Inflammatory macrophage (primary cell): ENCODE results near the gene MYL7.

Experiments
- DNase-seq, 2 donors: peaks; one replicate each; pipeline ENCODE4 v3.0.0-alpha.2; 2020 to 2022

Gene MYL7

GRCh38 chr7:44149571-44150465 is 8.7 kb upstream of the MYL7 start:
- no peak for DNase-seq

- DNase-seq = no peak
Measured at GRCh38 chr7:44148961-44149536, 7.9 kb upstream of the MYL7 start.

DNA sequence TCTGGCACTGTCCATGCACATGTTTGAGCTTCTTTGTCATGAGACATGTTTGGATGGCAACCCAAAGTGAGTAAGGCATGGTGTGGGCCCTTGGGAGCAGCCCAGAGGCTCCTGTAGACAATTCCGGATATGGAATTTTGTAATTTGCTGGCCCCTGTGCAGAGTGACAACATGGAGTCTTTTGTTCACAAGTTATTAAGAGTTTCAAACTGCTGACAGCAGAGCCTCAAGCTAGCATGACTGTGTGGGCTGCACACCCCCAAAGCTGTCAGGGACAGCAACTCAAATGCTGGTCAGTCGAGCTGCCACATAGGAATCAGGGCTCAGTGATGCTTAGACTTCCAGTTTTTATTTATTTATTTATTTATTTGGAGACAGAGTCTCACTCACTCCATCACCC is 7.0 kb upstream of the MYL7 start:
- no peak for DNase-seq

DNA sequence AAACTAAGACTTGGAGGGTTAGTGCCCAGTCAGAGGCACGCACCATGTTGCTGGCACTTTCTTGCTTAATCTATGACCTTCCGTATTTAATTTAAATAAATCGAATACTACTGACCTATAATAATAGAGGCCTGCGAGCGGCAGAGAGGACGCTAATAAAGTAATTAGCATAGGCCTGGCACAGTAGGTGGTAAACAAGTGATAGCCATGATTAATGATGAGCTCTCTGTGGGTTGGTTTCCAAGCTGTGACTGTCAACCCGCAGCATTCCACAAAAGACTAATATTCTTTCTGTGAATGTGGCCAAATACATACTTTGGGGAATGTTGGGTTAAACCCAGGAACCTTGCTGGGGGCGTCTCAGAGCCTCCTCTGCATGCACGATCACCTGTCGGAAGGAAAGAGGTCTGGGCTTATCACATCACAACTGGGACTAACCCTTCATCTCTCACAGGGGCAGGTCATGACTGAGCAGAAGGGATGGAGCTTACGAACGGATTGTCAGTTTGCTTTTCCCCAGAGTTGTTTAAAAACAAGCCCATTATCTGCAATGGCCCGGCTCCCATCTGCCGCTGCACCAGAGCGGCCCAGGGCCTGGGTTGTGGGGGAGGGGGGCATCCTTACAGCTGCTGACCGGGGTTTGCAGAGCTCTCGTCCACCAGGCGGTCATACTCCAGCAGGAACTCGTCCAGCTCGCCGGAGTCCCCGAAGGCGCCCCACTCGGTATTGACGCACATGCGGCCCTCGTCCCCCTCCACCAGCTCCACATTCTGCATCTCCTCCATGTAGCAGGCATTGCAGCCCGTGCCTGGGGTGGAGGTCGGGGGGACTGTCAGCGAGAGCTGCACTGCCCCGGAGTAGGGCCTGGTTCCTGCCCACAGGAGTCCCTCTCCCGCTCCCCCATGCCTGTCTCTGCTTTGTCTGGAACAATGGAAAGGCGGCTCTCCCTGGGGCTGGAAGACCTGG is 6.2 kb upstream of the MYL7 start:
- DNase-seq = no peak

DNA sequence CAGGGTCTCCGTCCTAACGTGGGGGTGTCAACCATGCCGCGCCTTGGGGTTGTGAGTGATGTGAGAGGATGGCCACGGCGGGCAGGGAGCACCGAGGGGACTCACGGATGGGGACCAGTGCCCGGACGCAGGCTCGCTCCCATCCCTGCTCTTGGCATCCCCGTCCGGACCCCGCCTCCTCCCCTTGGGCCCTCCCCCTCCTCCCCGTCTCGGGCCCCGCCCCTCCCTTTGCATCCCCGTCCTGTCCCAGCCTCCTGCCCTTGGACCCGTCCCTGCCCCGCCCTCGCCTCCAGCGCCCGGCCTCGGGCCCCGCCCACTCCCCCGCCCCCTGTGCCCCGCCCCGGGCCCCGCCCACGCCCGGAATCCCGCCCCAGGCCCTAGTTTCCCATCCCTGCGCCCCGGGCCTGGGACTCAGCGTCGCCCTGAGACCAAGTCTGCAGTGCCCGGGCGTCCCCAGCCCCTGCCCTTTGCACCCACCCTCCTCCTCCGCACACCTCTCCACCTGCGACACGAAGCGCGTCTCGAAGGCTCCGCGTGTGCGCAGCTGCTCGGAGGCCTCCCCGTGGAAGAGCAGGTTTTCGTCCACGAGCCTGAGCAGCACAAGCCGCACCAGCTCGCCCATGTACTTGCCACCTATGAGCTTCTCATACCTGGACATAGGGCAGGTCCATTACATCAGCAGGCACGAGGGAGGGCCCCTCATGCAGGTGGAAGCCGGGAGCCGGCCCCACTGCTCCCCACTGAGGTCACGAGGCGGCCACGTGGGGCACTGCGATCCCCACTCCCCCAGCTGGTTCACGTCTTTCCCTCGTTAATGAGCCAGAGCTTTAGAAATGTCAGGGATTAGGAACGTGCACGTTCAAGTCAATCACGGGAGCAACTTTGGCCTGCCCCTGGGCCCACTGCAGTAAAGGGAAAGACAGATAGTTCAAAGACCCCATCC is 5.1 kb upstream of the MYL7 start:
- DNase-seq = no peak

GRCh38 chr7:44145479-44145968 is 4.4 kb upstream of the MYL7 start:
- DNase-seq = no peak

DNA sequence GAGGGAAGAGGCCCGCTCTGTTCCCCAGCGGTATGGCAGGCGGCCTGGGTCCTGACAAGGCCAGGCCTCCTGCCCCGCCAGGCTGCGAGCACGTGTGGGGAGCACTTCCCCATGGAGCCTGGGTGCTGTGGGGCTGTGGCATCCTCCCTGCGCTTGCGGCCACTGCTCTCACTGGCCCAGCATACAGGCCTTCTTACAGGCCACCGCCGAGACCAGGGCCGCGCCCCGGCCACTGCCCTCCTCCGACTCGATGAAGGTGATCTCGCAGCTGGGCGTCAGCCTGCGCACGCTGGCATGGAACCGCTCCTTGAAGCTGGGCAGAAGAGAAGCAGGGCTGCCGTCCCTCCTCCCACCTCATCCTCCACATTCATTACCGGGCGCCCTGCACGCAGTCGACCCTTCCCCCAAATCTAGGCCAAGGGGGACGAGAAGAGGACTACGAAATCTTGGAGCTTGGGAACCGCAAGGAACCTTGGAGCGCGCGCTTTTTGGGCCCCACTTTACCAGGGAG is 3.9 kb upstream of the MYL7 start:
- no peak for DNase-seq

DNA sequence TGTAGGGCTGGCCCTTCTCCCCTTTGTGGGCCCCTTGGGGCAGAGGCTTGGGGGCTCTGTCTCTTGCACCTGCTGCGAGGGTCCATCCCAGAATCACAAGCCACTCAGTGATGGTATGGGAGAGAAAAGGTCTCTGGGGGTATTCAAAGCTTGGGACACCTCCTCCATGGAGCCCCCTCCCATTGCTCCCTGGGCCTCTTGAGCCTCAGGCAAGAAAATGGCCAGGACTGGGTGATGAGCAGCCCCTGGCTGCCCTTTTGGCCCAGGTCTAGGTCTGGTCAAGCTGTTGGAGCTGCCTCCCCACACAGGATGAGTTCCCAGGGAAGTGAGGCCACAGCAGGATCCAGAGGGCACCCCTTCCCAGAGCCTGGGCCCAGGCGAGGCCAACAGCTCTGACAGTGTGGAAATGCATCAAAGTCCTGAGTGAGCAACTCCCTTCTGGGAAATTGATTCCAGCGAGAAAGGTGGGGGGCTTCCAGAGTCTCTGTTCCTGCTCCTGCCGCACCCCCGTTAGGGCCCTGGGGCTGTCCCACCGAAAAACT is 3.4 kb upstream of the MYL7 start:
- no peak for DNase-seq

GRCh38 chr7:44143646-44144250 is 2.6 kb upstream of the MYL7 start:
- DNase-seq = no peak

- no peak for DNase-seq
Measured at GRCh38 chr7:44142028-44142427, 896 bp upstream of the MYL7 start.

DNA sequence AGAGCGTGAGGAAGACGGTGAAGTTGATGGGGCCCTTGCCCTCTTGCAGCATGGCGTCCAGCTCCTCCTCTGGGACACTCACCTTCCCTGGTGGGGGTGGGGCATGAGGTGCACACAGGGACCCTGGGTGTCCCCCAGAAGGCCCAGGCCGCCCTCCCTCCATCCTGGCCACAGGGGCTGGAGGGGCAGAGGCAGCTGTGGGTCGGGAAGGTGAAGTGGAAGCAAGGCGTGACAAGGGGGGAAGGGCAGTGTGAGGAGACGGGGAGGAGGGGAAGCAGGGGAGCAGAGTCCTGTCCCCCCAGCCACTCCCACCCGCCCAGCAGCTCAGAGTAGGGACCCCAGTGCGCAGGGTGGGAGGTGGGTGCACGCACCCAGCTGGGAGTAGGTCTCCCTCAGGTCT is 791 bp downstream of the MYL7 start:
- no peak for DNase-seq

DNA sequence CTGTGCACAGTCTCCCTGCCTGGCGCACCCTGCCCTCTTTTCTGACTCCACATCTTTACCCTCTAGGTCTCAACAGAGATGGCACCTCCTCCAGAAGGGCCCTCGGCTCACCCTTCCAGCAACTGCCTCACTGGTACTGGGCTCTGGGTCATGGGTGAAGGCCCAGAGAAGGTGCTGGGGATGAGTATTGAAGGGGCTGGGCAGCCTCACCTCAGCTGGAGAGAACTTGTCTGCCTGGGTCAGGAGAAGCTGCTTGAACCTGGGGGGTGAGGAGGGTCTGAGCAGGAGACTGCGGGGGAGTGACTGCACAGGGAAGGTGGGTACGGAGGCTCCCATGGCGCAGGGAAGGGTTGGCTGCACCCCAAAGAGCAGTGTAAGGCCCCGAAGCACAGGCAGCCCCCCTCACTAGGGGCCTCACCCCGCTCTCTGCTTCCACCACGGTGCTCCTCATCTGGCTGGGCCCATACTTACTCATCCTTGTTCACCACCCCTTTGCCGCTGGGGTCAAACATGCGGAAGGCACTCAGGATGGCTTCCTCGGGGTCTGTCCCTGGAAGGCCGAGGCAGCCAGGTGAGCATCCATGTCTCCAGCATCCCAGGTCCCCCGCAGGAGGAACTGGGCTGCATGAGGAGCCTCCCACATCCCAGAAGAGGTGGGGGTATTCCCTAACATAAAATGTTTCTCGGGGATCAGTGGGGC is 1.7 kb downstream of the MYL7 start:
- DNase-seq = no peak

GRCh38 chr7:44138698-44139097 is 2.4 kb downstream of the MYL7 start:
- DNase-seq = no peak

GRCh38 chr7:44136731-44137130 is 4.4 kb downstream of the MYL7 start:
- no peak for DNase-seq

DNA sequence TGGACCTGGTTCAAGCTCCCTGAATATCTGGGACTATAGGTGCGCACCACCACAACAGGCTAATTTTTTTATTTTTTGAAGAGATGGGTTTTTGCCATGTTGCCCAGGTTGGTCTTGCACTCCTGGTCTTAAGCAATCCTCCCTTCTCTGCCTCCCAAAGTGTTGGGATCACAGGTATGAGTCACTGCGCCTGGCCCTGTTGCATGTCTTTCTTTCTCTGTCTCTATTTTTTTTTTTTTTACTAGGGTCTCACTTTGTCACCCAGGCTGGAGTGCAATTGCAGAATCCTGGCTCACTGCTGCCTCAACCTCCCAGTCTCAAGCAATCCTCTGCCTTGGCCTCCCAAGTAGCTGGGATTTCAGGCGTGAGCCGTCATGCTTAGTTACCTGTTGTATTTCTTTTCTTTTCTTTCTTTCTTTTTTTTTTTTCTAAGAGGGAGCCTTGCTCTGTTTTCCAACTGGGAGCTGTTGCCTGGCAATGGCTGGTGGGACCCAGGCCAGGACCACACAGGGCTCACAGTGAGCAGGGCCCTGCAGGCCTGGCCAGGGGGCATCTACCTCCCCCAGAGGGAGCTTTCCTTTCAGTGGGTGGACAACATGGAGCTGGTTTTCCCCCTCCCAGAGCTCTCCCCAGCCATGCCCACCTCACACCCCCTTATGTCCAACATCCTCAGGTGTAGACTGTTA is 6.0 kb downstream of the MYL7 start:
- no peak for DNase-seq

DNA sequence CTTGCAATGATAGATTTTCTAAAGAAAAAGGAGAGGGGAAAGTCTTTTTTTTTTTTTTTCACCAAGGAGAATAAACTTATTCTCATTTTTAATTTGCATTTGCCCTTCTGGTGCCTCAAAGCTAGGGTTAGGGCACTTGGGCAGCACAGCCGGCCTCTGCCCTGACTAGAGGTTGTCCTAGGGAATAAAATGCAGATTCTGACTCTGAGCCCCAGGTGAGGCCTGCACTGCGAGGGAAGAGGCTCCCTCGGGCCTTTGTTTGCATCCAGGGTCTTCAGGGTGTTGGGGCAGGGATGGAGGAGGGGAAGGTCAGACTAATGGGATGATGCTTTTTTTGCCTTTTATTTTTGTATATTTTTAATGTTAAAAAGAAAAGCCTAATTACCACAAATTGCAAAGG is 7.8 kb downstream of the MYL7 start:
- DNase-seq = no peak

GRCh38 chr7:44132039-44132438 is 9.1 kb downstream of the MYL7 start:
- DNase-seq = no peak

DNA sequence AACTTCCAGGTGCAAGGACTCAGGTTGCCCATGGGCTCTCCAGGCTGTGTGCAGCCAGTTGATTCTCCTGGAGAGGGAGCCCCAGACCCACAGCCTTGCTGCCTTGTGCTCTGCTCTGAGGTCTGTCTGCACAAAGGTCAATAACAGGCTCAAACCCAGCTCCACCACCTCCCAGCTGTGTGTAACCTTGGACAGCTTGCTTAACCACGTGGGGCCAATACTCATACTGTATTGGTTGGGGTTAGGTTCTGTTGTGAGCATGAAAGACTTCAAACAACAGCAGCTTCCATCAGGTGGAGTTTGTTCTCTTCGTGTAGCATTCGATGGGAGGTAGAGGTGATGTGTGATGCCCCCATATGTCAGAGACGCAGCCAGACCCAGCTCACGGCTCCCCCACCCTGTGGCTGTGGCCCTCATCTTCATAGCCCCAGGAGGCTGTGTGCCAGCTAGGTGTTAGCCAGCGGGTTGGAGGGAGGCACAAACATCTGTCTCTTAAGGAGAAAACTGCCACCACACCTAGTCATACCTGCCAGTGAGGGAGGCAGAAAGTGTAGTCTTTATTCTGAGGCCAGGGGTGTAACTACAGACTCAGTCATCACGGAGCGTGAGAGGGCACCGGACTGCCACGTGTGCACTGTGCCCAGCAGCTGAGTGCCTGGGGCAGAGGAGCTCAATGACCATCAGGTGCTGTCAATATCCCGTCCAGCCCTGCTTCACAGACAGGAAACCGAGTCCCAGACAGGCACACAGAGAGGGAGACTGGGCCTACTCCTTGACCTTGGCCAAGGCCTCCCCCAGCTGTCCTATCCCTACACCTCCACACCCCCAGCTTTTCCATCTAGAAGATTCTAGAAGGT is 9.7 kb downstream of the MYL7 start:
- peak in 1 of 2 donors; percentile 2 for DNase-seq
